Measurements from ENCODE around the gene TMEM231. TPM values are rescaled to one million over a fixed set of nuclear protein-coding genes. Genes with fewer than 3 reads are reported as not detected.
"Not testable (repeated sequence)": the region's sequence is repeated elsewhere in the genome, so short reads cannot be mapped to it uniquely, and the experiment has no call there.

The TMEM231 gene
- total RNA-seq, 4 donors from 2014 or later, result 3.6 to 22.2 (median 10.9) TPM

DNA sequence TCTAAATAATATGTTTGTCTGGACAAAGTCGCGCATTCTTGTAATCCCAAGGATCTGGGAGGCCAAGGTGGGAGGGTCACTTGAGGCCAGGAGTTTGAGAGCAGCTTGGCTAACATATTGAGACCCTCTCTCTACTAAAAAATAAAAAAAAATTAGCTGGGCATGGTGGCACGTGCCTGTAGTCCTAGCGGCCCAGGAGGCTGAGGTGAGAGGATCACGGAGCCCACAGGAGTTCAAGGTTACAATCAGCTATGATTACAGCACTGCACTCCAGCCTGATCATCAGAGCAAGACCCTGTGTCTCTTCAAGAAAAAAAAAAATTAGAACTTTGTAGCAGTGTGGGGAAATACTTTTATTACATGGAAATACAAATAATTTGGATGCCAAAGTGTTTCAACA is 54.7 kb downstream of the TMEM231 start:
- intact Hi-C loops (cut with DNase I), result no loop called here
- DNase-seq, result no peak
- Histone ChIP-seq H3K4me3 (replicated peaks in 1 of 3) (no peak overlapping the region), H3K4me1 (peaks cover 0 to 3% of the 10 kb centered on the region in 2 donors), H3K27ac (no peak overlapping the region), H3K9me3 (no peaks in the 10 kb centered on the region), H3K36me3 (no peaks in the 10 kb centered on the region), H3K27me3 (no peaks in the 10 kb centered on the region)
- no peak for TF ChIP-seq POLR2A (IDR thresholded peaks at IDR 0.05)
- TF ChIP-seq, protein P1, sequence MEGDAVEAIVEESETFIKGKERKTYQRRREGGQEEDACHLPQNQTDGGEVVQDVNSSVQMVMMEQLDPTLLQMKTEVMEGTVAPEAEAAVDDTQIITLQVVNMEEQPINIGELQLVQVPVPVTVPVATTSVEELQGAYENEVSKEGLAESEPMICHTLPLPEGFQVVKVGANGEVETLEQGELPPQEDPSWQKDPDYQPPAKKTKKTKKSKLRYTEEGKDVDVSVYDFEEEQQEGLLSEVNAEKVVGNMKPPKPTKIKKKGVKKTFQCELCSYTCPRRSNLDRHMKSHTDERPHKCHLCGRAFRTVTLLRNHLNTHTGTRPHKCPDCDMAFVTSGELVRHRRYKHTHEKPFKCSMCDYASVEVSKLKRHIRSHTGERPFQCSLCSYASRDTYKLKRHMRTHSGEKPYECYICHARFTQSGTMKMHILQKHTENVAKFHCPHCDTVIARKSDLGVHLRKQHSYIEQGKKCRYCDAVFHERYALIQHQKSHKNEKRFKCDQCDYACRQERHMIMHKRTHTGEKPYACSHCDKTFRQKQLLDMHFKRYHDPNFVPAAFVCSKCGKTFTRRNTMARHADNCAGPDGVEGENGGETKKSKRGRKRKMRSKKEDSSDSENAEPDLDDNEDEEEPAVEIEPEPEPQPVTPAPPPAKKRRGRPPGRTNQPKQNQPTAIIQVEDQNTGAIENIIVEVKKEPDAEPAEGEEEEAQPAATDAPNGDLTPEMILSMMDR (IDR thresholded peaks at IDR 0.05), result no peak
- 83 to 86% methylated on average over 5 of the region's 5 CpGs for WGBS, 2 donors

DNA sequence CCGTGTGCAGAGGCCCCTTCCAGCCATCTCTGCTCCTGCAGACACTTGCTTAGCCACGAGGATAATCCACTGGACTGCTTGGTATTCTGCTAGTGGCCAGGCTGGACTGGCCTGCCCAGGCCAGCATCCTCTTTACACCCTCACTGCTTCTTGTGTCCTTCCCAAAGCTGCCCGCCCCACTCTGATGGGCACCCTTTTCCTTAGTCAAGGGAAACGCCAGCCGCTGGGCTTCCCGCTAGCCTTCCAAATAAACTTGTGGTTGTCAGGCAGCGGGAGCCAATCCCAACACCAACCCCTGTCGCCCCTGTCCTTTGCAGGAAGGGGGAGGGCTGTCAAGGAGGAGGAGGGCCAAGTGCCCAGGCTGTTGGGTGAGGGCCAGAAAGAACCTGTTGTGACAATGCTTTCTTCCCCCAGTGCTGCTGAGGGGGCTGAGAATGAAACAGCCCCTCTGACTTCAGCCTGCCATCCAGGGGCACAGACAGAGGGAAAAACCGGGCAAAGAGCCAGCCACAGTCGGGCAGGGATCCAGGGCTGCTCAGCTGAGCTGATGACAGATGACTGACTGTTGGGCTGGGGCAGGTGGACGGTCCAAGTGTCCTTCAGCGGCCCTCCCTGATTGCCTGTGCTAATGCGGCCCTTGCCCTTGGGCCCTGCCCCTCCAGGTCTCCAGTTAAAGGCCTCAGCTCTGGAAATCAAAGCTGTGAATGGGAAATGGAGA is 57.3 kb downstream of the TMEM231 start:
- H3K36me3 ChIP-seq; H3K9me3 ChIP-seq; H3K27me3 ChIP-seq; intact Hi-C loops (cut with DNase I); H3K4me3 ChIP-seq (replicated peaks in 1 of 3): not testable (repeated sequence)
- WGBS, 2 donors, result 12 to 19% methylated on average over 5 to 7 of the region's 13 CpGs
- Histone ChIP-seq H3K27ac (peak overlapping the region in 1 of 3 donors; percentile 23), H3K4me1 (peaks cover 11 to 12% of the 10 kb centered on the region in 2 donors)
- DNase-seq, result peak; percentile 85

DNA sequence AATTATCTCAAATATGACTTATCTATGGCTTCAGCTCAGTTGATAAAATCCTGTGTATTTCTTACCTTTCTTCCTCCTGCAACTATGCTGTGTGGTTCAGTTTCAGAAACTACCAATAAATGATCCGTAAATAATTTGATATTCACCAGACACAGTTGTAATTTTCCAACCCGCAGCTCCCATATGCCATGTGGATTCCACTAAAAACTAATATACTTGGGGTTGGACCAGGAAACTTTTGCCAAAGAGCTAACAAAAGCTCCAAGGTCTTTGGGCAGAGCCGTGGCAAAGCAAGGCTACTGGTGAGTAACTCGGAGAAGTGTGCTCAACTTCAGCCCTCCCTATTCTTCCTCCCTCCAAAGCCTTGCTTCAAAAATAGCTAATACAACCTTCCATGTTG is 58.5 kb downstream of the TMEM231 start:
- Histone ChIP-seq H3K27ac (no peak overlapping the region), H3K9me3 (no peaks in the 10 kb centered on the region), H3K27me3 (no peaks in the 10 kb centered on the region), H3K4me1 (peaks cover 11 to 12% of the 10 kb centered on the region in 2 donors), H3K36me3 (no peaks in the 10 kb centered on the region), H3K4me3 (replicated peaks in 1 of 3) (no peak overlapping the region)
- 72 to 78% methylated on average over 4 of the region's 4 CpGs for WGBS, 2 donors
- no peak for TF ChIP-seq POLR2A (IDR thresholded peaks at IDR 0.05)
- TF ChIP-seq, protein P1 (IDR thresholded peaks at IDR 0.05), result no peak
- DNase-seq, result no peak
- intact Hi-C loops (cut with DNase I), result no loop called here

DNA sequence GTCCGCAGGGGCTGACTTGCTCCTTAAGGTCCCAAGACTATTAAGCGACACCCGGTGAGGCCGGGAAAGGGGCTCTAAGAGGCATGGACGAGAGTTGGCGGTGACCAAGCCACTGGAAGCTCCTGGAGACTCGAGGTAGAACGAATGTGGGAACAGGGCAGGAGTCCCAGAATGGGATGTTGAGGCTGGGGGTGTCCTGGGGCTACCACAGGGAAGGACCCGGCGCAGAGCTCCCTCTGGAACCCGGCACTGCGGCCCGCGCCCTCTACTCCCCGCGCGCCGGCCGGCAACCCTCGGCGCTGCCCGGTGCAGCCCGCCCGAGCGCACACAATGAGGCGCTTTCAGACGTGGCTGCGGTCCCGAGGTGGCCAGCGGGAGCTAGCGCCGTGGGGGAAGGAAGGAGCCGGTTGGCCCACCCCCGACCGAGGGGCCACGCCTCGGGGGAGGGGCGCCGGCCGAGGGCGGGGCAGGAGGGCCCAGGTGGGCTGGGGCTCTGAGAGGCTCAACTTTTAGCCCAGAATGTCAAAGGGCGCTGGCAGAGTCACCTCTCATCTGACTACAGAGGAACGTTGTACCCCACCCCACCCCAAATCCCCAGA is 60.9 kb downstream of the TMEM231 start, which contains the start of gene CHST6:
Gene CHST6, minus strand, starts transcription at position 366 of the 599 bp plus-strand sequence. CDS start 15,613 bp downstream, outside the sequence.
- Histone ChIP-seq H3K4me3 (replicated peaks in 1 of 3) (peak within 1 kb of the TSS in 1 of 3 donors; percentile 24), H3K9me3 (no peaks in the 10 kb centered on the region), H3K27ac (no peak within 1 kb of the TSS), H3K4me1 (peaks cover 11 to 12% of the 10 kb centered on the region in 2 donors), H3K27me3 (no peaks in the 10 kb centered on the region), H3K36me3 (no peaks in the 10 kb centered on the region)
- 2 to 3% methylated on average over 6 to 31 of the region's 43 CpGs for WGBS, 2 donors
- intact Hi-C loops (cut with DNase I), result no loop called here
- TF ChIP-seq, protein P1 (IDR thresholded peaks at IDR 0.05), result no peak
- TF ChIP-seq POLR2A (IDR thresholded peaks at IDR 0.05), result peak in 1 of 2 donors; percentile 36
- DNase-seq, result peak; percentile 44 to 54

DNA sequence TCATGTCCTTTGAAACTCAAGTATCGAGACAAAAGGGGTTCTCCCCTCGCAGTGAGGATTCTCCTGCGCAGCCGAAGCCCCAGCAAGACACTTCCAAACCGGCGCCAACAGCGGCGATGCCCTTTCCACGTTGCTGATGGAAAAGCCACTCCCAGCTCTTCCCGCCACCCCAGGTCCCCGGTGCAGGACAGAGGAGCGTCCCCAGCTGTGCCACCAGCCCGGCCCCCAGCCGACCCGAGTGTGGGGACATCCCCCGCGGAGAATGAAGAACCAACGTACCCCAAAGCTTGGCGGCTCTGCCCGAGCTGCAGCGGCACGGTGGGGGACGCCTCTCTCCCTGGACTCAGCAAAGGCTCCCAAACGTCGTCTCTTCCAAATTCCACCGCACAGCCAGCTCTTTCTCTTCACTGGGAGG is 61.4 kb downstream of the TMEM231 start:
- no peaks in the 10 kb centered on the region for H3K9me3 ChIP-seq
- no peaks in the 10 kb centered on the region for H3K27me3 ChIP-seq
- 0% methylated on average over 9 to 12 of the region's 26 CpGs for WGBS, 2 donors
- intact Hi-C loops (cut with DNase I), result no loop called here
- H3K27ac ChIP-seq, result no peak overlapping the region
- TF ChIP-seq POLR2A (IDR thresholded peaks at IDR 0.05), result no peak
- TF ChIP-seq, protein P1 (IDR thresholded peaks at IDR 0.05), result no peak
- DNase-seq, result no peak
- peaks cover 11 to 12% of the 10 kb centered on the region in 2 donors for H3K4me1 ChIP-seq
- H3K36me3 ChIP-seq, result no peaks in the 10 kb centered on the region
- H3K4me3 ChIP-seq (replicated peaks in 1 of 3), result peak overlapping the region in 1 of 3 donors; percentile 24
